Osteocyte (in vitro differentiated cells): ENCODE results near the gene RHBDL1. TPM values are rescaled to one million over a fixed set of nuclear protein-coding genes. Genes with fewer than 3 reads are reported as not detected.

ENCODE experiments used
- DNase-seq: peaks from one replicate; pipeline ENCODE4 v3.0.0; 2021; ENCODE audit warnings: mixed read lengths; ENCODE audit not compliant: unreplicated experiment; ENCODE audit errors: extremely low spot score
- H3K27ac Mint-ChIP-seq: one replicate; pipeline ENCODE4 v1.8.0; 2021; ENCODE audit warnings: mild to moderate bottlenecking, mixed read lengths; ENCODE audit not compliant: unreplicated experiment
- H3K27me3 Mint-ChIP-seq: one replicate; pipeline ENCODE4 v1.8.0; 2021; ENCODE audit warnings: mixed read lengths; ENCODE audit not compliant: unreplicated experiment
- H3K36me3 Mint-ChIP-seq: one replicate; pipeline ENCODE4 v1.8.0; 2021; ENCODE audit warnings: mixed read lengths; ENCODE audit not compliant: unreplicated experiment
- H3K4me1 Mint-ChIP-seq: one replicate; pipeline ENCODE4 v1.8.0; 2021; ENCODE audit warnings: mixed read lengths; ENCODE audit not compliant: unreplicated experiment
- H3K4me3 Mint-ChIP-seq: one replicate; pipeline ENCODE4 v1.8.0; 2021; ENCODE audit warnings: mild to moderate bottlenecking, moderate library complexity, mixed read lengths; ENCODE audit not compliant: unreplicated experiment
- H3K9me3 Mint-ChIP-seq: one replicate; pipeline ENCODE4 v1.8.0; 2021; ENCODE audit warnings: mixed read lengths; ENCODE audit not compliant: unreplicated experiment
- total RNA-seq: library from RNA; stranded (reverse); gene quantifications from 2 replicates; pipeline ENCODE4 v1.2.1, GENCODE V29; 2021
- TF ChIP-seq, protein P1 (sequence below): fragments of 200-600 bp; sonication (generic); IDR thresholded peaks from 2 replicates; pipeline ENCODE4 v1.5.0; 2021; ENCODE audit warnings: antibody characterized with exemption, mild to moderate bottlenecking, moderate library complexity

The RHBDL1 gene
- total RNA-seq, 1 donor from 2014 or later = 5.4 TPM

DNA sequence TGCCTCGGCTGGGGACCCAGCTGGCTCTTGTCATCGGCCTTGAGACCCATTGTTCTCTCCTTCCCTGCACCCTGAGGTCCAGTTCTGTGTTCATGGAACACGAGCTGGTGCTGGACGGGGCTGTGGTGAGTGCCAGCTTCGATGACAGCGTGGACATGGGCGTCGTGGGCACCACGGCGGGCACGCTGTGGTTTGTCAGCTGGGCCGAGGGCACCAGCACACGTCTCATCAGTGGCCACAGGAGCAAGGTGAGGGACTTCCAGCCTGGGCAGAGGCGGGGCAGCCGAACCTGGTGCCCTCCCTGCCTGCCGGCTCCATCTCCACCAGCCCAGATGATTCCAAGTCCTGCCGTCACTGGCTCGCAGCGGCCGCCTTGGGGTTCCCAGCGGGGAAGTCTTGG is 12.9 kb upstream of the RHBDL1 start:
- Mint-ChIP-seq H3K27ac (no peak overlapping the region), H3K4me3 (no peak overlapping the region), H3K9me3 (no peaks in the 10 kb centered on the region), H3K36me3 (peaks cover 2% of the 10 kb centered on the region), H3K4me1 (peaks cover 7% of the 10 kb centered on the region), H3K27me3 (no peaks in the 10 kb centered on the region)
- no peak for DNase-seq
- TF ChIP-seq, protein P1, sequence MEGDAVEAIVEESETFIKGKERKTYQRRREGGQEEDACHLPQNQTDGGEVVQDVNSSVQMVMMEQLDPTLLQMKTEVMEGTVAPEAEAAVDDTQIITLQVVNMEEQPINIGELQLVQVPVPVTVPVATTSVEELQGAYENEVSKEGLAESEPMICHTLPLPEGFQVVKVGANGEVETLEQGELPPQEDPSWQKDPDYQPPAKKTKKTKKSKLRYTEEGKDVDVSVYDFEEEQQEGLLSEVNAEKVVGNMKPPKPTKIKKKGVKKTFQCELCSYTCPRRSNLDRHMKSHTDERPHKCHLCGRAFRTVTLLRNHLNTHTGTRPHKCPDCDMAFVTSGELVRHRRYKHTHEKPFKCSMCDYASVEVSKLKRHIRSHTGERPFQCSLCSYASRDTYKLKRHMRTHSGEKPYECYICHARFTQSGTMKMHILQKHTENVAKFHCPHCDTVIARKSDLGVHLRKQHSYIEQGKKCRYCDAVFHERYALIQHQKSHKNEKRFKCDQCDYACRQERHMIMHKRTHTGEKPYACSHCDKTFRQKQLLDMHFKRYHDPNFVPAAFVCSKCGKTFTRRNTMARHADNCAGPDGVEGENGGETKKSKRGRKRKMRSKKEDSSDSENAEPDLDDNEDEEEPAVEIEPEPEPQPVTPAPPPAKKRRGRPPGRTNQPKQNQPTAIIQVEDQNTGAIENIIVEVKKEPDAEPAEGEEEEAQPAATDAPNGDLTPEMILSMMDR = no peak

DNA sequence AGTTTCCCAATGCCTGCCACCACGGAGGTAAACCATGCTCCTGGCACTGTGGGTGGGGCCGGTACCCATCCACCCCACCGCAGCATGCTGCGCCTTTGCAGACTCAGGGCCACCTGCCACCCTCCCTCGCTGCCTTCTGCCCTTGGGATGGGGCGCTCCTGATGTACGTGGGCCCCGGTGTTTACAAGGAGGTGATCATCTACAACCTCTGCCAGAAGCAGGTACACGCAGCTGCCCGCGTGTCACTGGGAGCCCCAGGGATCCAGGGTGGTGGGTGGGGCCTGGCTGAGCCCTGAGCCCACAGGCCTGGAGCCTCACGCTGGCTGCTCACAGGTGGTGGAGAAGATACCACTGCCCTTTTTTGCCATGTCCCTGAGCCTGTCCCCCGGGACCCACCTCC is 8.9 kb upstream of the RHBDL1 start:
- TF ChIP-seq, protein P1 = no peak
- Mint-ChIP-seq H3K27ac (no peak overlapping the region), H3K27me3 (no peaks in the 10 kb centered on the region), H3K36me3 (peaks cover 2% of the 10 kb centered on the region), H3K4me1 (peaks cover 5% of the 10 kb centered on the region), H3K9me3 (no peaks in the 10 kb centered on the region), H3K4me3 (no peak overlapping the region)
- DNase-seq = no peak

DNA sequence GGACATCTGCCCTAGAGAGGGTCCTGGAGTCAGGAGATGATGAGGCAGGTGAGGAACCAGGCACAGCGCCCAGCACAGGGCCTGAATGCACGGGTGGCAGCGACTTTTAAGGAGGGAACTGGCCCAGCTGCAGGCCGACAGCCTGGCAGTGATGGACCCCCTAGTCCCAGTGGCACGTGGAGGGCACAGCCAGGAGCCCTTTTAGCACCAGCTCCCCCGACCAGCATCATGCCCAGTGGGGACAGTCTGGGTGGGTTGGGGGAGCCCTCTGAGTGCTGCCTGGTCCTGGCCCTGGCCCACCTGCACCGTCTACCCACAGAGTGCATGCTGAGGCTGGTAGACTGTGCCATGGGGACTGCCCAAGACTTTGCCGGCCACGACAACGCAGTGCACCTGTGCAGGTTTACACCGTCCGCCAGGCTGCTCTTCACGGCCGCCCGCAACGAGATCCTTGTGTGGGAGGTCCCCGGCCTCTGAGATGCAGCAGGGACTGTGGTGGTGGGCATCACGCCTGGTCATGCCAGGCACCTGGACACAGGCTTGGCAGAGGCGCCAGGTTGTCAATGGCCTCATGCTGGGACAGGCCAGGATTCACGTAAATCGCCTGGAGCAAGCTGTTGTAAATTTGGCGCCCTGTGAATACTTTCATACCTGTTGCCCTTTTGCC is 8.2 kb upstream of the RHBDL1 start:
- Mint-ChIP-seq H3K4me3 (peak overlapping the region; percentile 76), H3K27ac (peak overlapping the region; percentile 89), H3K9me3 (no peaks in the 10 kb centered on the region), H3K4me1 (peaks cover 5% of the 10 kb centered on the region), H3K27me3 (no peaks in the 10 kb centered on the region), H3K36me3 (peaks cover 2% of the 10 kb centered on the region)
- no peak for DNase-seq
- TF ChIP-seq, protein P1 = no peak

DNA sequence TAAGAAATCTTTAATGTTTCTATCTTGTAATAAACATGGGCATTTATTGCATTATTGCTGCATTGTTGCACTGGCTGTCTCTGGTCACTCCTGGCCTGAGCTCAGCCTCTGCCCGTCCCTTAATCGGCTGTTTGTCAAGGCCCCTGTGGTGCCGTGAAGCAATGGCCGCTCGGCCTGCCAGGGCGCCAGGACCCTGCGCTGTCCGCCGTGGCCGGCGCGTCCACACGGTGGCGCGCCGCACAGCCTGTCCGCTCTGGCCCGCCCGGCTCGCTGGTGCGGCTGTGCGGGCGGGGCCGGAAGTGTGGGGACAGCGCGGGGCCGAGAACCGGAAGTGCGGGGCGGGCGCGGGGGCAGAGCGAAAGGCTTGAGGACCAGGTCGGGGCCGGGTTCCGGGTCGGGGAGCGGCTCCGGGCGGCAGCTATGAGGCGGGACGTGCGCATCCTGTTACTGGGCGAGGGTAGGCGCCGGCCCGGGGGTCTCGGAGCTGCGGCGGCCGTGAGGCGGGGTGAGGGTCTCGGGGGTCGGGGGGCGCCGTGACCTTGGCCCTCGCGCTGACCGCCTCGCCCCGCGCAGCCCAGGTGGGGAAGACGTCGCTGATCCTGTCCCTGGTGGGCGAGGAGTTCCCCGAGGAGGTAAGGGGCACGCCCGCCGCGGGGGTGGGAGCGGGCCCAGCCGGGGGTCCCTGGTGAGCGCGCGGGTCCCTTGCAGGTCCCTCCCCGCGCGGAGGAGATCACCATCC is 7.5 kb upstream of the RHBDL1 start, which contains the start of gene RHOT2:
RHOT2 (plus strand) TSS at position 353 of the 739 bp plus-strand sequence; CDS start at position 421, 68 bp downstream.
- H3K27ac Mint-ChIP-seq = peak within 1 kb of the TSS; percentile 89
- peak; percentile 98 for DNase-seq

More for the DNA sequence above, 7.5 kb upstream of the RHBDL1 start, which contains the start of gene RHOT2:
- Mint-ChIP-seq H3K9me3 (no peaks in the 10 kb centered on the region), H3K4me1 (peaks cover 5% of the 10 kb centered on the region), H3K4me3 (peak within 1 kb of the TSS; percentile 76), H3K36me3 (peaks cover 4% of the 10 kb centered on the region), H3K27me3 (no peaks in the 10 kb centered on the region)
- TF ChIP-seq, protein P1 = peak; percentile 94
